ENCODE measurements around the gene MLPH.

Gene MLPH

GRCh38 chr2:237547841-237548416 lies 60.9 kb downstream of the MLPH start:
- DNase-seq, result no peak

- no peak for DNase-seq
Observed at GRCh38 chr2:237549216-237549615, 62.2 kb downstream of the MLPH start.

- DNase-seq, result no peak
Observed at GRCh38 chr2:237549643-237550415, 62.8 kb downstream of the MLPH start.

- DNase-seq, result no peak
Observed at GRCh38 chr2:237551071-237551574, 64.1 kb downstream of the MLPH start.

- no peak for DNase-seq
Observed at GRCh38 chr2:237552908-237553307, 65.9 kb downstream of the MLPH start.

- DNase-seq, result no peak
Observed at GRCh38 chr2:237553948-237554347, 66.9 kb downstream of the MLPH start.

GRCh38 chr2:237555560-237555959 lies 68.5 kb downstream of the MLPH start:
- no peak for DNase-seq

GRCh38 chr2:237556773-237557632 lies 70.0 kb downstream of the MLPH start:
- DNase-seq, result no peak

- no peak for DNase-seq
Observed at GRCh38 chr2:237557633-237558015, 70.6 kb downstream of the MLPH start.

GRCh38 chr2:237558961-237559641 lies 72.0 kb downstream of the MLPH start:
- no peak for DNase-seq

GRCh38 chr2:237561221-237561620 lies 74.2 kb downstream of the MLPH start:
- DNase-seq, result no peak

GRCh38 chr2:237563816-237564215 lies 76.8 kb downstream of the MLPH start:
- DNase-seq, result no peak

GRCh38 chr2:237564526-237565131 lies 77.6 kb downstream of the MLPH start:
- DNase-seq, result no peak

- DNase-seq, result no peak
Observed at GRCh38 chr2:237565974-237566373, 78.9 kb downstream of the MLPH start.

GRCh38 chr2:237566401-237567235 lies 79.6 kb downstream of the MLPH start, which contains the start of gene PRLH:
TSS of gene PRLH (plus strand) at chr2:237566574. CDS start at chr2:237566574, 0 bp downstream.
- no peak for DNase-seq

GRCh38 chr2:237567276-237568029 lies 80.4 kb downstream of the MLPH start:
- DNase-seq, result no peak

GRCh38 chr2:237568121-237568660 lies 81.1 kb downstream of the MLPH start:
- DNase-seq, result no peak

GRCh38 chr2:237569041-237569440 lies 82.0 kb downstream of the MLPH start:
- no peak for DNase-seq

GRCh38 chr2:237569896-237570295 lies 82.8 kb downstream of the MLPH start:
- DNase-seq, result no peak

GRCh38 chr2:237570776-237571335 lies 83.8 kb downstream of the MLPH start:
- no peak for DNase-seq

Data from activated gamma-delta T cell (primary cell).